GM04503 (cell line): ENCODE measurements around the gene TANC1.
A peak's percentile ranks its signal among the peaks of the same experiment; 100 is the strongest.

Experiments
- DNase-seq: peaks from one replicate; pipeline ENCODE4 v3.0.0-alpha.2; 2012; ENCODE audit warnings: low read depth

The TANC1 gene

DNA sequence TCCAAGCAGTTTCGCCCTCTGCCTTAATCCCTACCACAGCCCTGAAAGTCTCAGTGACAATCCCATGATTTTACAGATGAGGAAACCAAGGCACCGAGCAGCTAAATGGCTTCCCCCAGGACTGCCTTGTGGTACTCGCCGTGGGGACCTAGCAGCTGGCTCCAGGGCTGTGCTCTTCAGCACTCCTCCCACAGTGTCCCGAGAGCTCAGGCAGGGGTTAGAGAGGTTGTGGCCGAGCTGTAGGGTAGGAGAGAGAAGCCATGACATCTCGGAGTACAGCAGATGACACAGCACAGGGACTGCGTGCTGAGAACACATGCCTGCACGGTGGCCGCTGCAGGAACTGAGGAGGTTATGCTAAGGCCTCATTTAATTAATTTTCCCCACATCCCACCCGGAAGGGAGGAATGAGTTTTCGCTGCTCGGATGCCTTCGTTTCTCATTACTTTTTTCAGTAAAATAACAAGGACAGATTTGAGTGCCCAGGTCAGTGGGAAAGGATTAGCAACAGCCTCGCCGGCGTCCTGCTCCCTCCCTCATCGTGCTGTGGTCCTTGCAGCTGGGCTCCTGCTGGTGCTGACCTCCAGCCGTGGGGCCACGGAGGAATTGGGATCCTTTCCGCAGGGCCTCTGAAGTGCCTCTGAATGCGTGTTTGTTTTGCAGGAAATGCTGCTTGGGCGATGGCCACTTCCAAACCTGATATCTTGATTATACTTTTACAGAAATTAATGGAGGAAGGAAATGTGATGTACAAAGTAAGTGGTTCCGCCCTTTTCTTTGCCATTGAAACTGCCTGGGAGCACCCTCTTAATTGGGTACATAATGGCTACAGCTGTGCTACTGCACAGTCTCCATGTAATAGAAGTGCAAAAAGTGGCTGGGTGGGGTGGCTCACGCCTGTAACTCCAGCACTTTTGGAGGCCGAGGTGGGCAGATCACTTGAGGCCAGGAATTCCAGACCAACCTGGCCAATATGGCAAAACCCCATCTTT, 256.9 kb downstream of the TANC1 start:
- no peak for DNase-seq

DNA sequence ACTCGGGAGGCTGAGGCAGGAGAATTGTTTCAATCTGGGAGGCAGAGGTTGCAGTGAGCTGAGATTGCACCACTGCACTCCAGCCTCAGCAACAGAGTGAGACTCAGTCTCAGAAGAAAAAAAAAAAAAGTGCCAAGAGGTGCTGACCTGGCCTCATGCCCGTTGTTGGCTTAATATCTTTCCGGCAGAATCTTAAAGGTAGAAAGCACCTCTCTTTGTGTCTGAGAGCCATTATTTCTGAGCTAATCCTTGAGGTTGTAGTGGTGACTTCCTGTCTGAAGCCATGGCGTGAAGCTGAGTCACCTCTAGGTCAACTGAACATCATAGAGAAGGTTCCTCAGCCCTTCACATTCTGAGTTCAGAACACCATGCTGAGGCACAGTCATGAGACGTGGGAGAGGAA, 257.6 kb downstream of the TANC1 start:
- no peak for DNase-seq

DNA sequence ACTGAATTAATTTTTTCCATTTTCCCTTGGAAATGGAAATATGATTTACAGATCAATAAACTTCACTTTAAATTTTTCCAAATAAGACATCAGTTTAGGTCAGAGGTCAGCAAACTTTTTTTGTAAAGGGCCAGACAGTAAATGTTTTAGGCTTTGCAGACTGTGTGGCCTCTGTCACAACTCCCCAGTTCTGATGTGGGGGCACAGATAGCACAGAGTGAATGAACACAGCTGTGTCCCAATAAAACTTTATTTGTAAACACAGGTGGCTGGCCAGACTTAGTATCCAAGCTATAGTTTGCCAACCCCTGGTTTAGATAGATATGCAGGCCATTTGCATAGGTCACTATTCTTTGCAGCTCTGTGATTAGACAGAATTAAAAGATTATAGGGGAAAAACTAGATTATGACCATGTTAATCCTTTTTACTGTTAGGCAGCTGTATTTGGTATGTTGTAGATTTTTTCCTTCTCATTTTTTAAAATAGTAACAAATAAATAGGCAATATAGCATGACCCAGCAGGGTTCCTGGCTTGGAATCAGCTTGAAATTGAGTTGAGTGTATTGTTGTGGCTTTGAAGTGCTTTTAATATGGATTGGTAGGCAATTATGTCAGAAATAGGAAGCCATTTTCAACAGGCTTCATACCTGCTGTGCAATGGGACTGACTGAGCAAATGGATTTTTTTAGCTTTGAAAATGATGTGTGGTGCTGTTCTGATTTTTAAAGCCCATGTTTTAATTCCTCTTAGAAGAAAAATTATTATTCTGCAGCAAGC, 258.4 kb downstream of the TANC1 start:
- no peak for DNase-seq

DNA sequence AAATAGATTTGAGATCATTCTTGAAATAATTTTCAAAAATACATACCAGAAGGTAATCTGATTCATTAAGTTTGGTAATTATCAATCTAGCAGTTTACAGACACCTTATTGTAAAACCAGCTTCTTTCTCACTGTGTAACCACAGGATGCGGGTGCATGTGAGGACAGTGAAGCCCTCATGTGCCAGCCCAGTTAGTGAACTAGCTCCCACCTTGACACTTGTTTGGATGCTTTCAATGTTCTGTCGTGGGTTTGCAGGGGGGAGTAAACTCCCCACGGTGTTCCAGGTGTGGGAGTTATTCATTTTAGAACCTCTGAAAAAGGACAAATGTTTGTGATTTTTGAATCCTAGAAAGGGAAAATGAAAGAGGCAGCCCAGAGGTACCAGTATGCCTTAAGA, 259.0 kb downstream of the TANC1 start:
- DNase-seq = no peak

DNA sequence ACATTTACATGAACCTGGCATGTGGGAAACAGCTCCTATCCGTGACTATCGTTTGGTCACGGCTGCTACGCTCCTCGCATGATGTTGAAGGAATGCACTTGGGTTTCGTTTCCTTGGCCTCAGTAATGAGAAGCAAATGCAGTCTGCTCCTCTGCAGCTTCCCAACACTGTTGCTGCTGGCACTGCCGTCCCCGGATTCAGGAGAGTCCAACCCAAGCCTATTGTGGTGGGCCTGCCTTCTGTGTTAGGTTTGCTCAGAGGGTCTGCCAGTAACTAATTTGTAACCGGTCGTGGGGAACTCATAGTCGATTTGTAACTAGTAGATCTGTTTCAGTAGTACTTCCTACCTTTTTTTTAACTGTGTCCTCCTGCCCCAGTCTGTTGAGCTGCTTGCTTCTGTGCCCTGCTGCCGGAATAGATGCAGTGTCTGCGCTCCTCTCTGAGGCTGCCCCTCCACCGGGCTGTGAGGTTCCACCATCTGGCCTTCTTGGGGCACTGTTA, 259.7 kb downstream of the TANC1 start:
- peak; percentile 80 for DNase-seq

DNA sequence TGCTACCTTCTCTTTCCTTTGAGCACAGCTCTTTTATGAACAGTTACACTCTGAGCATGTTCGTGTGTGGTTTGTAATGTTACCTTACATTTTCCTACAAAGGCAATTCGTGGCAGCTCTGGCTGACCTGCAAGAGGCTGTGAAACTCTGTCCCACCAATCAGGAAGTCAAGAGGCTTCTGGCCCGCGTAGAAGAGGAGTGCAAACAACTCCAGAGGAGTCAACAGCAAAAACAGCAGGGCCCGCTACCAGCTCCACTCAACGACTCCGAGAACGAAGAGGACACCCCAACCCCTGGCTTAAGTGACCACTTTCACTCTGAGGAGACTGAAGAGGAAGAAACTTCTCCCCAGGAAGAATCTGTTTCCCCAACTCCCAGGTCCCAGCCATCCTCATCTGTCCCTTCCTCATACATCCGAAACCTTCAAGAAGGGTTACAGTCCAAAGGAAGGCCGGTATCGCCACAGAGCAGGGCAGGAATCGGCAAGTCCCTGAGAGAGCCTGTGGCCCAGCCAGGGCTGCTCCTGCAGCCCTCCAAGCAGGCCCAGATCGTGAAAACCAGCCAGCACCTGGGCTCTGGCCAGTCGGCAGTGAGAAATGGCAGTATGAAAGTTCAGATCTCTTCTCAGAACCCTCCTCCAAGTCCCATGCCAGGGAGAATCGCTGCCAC, 261.2 kb downstream of the TANC1 start:
- no peak for DNase-seq

DNA sequence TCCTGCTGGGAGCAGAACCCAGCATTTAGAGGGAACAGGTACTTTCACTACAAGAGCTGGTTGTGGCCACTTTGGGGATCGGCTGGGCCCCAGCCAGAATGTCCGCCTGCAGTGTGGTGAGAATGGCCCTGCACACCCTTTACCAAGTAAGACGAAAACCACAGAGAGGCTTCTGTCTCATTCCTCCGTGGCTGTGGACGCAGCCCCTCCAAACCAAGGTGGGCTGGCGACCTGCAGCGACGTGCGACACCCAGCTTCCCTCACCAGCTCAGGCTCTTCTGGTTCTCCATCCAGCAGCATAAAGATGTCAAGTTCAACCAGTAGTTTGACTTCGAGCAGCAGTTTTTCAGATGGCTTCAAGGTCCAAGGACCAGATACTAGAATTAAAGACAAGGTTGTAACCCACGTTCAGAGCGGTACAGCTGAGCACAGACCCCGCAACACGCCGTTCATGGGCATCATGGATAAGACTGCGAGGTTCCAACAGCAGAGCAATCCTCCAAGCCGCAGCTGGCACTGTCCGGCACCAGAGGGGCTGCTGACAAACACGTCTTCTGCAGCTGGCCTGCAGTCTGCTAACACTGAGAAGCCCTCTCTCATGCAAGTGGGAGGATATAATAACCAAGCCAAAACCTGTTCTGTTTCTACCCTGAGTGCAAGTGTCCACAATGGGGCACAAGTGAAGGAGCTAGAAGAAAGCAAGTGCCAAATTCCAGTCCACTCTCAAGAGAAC, 261.9 kb downstream of the TANC1 start:
- no peak for DNase-seq

DNA sequence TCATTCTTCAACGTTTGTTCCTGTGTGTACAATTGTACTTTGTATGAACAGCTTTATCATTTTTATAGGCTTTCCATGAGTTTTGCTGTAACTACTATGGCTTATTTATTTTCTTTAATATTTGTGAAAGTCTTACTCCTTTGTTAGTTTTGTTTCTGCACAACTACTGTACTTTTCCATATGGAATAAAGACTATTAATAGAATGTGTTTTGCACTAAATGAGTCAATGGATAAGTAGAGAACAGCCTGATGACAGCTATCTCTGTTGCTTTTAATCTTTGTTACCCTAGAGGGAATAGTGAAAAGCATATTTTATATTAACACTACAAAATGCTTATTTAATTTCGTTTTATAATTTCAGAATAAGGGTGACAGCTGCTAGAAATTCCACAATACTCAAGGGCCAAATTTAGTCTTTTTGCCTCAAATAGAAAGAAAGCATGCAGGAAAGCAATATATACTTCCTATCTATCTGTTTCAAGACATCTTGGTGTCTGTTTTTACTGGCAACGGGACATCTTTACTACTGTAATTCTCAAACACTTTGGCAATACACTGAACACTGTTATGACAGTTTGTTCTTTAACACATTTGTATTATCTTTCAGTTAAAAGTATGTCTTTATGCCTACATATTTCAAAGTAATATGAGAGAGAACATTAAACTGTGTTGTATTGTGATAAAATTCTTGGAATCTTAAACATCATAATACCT, 264.2 kb downstream of the TANC1 start:
- no peak for DNase-seq

DNA sequence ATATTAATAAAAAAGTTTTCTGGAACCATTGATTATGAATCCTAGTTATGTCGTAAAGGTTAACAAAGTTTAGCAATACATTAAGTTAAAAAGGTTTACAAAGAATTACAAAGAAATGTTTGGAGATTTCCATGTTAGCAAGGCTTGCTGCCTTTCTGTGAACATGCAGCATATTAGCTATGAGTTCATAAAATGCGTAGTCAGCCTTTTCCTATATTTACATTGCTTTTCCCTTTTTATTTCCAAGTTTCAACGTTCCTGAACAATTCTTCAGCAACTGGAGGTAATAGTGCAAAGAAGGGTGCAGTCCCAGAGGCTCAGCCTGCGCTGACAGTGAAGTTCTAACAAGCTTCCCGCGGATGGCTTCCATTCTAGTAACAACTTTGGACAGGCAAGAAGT, 266.4 kb downstream of the TANC1 start:
- no peak for DNase-seq

DNA sequence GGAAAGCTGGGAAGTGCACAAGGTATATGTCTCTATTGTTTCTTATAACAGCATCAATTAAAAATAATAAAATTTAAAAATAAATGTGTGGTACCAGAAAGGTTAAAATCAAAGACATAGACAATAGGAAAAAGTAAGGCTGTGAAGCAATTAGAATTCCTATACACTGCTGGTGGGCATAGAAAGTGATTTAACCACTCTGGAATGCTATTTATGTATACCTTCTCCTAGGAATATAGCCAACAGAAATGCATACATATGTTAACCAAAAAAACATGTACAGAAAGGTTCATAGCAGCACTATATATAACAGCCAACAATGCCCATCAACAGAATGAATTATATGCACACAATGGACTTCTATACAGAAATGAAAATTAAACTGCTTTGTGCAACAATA, 275.1 kb downstream of the TANC1 start:
- no peak for DNase-seq

DNA sequence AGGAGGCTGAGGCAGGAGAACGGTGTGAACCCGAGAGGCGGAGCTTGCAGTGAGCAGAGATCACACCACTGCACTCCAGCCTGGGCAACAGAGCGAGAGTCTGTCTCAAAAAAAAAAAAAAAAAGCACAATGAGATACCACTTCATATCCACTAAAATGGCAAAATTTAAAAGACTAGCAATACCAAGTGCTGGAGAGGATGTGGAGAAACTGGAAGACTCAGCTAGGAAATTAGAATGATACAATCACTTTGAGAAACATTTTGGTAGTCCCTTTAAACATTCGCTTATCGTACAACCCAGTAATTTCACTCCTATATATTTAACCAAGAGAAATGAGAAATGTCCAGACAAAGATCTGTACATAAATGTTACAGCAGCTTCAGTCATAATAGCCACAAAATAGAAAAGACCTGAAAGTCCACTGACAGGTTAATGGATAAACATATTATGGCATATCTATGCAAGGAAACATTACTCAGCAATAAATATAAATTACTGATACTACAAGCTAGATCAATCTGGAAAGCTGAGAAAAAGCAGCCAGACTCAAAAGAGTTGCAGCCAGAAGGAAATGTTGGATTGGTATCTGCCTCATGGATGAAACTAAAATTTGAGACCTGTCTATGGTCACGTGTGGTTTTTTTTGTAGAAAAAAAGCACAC, 278.0 kb downstream of the TANC1 start:
- no peak for DNase-seq

DNA sequence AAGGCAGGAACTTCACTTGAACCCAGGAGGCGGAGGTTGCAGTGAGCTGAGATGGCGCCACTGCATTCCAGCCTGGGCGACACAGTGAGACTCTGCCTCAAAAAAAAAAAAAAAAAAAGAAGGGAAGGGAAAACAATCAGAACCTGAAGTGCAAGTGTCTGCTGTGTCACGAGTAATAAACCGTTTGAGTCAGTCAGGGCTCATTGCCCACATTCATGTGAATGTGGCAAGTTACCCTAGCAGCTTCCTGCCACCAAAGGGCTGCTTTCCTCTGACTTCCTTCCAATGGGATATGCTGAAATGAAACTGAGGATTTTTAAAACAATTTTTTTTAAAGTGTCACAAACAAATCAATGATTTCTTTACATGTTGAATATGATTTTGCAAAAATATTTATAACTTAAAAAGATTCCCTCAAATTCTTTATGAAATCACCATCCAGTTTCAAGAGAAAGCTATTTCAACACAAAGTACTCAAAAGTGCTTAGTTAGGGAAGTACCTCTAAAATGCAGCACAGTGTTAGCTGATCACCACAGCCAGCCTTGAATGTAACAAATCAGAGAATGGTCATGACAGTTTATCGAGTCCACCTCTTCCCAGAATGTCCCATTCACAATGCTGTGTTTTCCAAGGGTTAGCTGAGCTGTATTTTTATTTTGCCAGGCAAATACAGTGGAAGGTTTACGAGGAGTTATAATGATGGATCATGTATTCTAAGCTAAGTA, 281.7 kb downstream of the TANC1 start:
- DNase-seq = peak; percentile 87

DNA sequence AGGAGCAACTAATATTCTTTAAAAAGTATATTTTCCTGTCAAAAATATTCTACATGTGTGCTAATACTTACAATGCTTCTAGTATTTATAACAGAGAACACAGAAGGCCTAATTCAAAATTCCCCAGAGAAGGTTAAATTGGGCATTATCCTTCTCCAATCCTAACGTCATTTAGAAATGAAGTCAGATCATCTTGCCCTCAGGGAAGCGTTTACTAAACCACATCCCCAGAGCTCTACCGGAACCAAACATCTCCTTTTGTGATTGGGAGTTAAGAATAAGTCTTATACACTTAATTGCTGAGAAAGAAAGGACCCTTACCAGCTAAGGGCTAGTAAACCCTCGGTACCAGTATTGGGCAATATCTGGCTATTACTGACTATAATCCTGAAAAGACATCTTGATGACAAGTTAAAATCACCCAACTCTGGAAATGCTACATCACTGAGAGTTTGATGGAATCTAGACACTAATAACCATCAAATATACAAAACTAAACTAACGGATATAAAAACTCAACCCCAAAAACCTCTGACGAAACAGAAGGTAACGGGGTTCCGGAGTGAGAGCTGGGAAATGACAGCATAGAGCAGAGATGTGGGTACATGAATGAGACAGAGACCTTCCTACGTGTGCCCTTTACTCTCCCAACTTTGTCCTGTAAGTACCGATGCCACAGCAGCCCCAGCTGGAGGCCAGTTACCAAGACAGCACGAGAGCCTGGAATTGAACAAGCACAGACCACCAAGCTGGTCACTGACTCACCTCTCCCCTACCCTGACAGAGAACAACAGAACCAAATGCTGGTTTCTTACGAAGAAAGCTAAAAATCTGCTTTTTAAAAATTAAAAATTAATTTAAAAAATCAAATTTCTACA, 283.1 kb downstream of the TANC1 start:
- no peak for DNase-seq

DNA sequence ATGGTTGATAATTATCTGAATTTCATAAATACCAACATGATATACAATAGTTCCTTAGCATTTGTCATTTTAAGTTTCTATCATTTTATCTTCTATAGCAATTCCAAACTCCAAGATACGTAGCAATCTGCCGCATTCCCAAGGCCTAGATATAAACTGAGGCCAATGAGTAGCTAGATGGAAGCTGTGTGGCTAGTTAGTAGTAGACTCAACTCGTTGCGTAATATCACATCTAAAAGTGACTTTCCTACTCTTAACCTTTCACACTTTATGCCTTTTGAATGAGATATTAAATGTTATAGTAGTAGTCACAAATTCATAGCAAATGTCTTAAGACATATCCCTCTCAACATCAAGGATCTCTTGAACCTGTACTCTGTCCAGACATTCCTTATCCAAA, 284.5 kb downstream of the TANC1 start:
- no peak for DNase-seq

DNA sequence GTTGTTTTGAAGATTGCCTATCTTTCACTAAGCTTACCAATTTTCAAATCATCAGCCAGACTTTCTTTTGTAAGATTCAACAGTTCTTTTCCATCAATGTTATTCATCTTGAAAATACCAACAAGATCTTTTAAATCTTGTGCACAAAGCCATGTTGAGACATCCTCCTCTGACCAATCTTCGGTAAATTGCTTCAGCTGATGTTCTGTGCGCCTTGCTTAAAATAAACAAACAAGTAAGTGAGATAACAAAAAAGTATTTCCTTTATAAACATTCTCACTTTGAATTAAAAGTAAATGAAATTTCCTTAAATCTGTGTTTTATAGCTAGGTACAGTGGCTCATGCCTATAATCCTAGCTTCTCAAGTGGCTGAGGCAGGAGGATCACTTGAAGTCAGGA, 287.7 kb downstream of the TANC1 start:
- DNase-seq = no peak

DNA sequence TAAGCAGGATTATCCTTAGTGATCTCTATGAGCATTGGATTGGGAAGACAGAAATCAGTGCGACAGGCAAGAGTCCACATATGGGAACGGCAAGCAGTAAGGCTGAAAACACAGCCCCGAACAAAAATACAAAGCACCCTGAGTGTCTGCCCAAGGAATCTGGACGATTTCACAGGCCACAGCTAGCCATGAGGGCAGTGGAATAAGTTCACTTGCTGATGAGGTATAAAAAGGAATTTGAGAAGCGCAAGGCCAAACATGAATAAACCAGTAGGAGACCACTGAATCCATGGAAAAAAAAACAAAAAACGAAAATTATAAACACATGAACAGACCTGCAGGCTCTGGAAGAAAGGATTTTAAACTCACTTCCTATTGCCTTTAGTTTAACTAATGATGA, 293.8 kb downstream of the TANC1 start:
- DNase-seq = no peak

DNA sequence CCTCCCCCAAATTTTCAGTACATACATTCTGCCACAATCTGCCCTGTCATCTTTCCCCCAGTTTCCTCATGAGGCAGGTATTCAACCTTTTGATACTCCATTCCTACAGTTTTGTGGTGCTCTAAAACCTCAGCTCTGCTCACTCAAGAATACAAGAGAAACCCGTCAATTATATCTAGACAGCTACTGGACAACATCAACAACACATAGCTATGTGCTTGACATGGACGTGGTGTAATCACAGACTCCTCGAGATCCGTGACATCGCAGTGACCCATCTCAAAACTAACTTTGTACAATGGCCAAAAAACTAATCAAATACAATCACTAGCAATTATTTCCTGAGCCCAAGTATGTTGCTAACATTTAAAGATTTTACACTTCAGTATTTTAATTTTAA, 294.5 kb downstream of the TANC1 start:
- no peak for DNase-seq

DNA sequence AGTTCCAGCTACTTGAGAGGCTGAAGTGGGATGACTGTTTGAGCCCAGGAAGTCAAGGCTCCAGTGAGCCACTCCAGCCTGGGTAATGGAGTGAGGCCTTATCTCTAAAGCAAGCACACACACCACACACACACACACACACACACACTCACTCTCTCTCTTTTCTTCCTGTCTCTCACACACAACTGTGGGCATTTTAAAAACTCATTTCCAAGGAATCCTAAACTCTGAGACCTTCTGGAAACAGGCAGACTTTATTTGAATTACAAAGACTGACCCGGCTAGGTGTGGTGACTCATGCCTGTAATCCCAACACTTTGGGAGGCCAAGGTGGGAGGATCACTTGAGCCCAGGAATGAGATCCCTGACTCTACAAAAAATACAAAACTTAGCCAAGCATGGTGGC, 296.7 kb downstream of the TANC1 start:
- DNase-seq = no peak

DNA sequence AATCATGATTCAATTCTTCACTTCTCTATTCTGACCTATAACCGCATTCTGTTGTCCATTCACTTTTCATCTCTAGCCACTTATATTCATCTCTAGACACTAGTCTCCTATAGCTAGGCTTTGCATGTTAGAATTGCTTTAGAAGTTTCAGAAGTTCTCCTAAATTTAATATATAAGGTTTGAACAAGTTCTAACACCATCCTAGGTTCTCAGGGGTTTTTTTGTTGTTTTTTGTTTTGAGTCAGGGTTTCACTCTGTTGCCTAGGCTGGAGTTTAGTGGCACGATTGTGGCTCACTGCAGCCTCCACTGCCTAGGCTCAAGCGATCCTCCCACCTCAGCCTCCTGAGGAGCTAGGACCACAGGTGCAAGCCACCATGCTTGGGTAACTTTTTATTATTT, 298.1 kb downstream of the TANC1 start:
- no peak for DNase-seq
